NCI-H2196 (cell line): ENCODE results near the gene WAPL.
"Not testable (repeated sequence)": the region's sequence is repeated elsewhere in the genome, so short reads cannot be mapped to it uniquely, and the experiment has no call there.

Experiments used
- DNase-seq: peaks from one replicate; lab custom pipeline; 2025; ENCODE audit not compliant: unreplicated experiment; lab: John Stamatoyannopoulos, UW

The WAPL gene

GRCh38 chr10:86389441-86390193 lies 132.0 kb downstream of the WAPL start:
- no peak for DNase-seq

- not testable (repeated sequence) for DNase-seq
Observed at GRCh38 chr10:86389109-86389440, 132.5 kb downstream of the WAPL start.

- no peak for DNase-seq
Observed at GRCh38 chr10:86388119-86388704, 133.4 kb downstream of the WAPL start.

- no peak for DNase-seq
Observed at GRCh38 chr10:86387178-86387794, 134.3 kb downstream of the WAPL start.

GRCh38 chr10:86385806-86386205 lies 135.8 kb downstream of the WAPL start:
- DNase-seq = no peak
